ENCODE results near the gene CAT.

DNA sequence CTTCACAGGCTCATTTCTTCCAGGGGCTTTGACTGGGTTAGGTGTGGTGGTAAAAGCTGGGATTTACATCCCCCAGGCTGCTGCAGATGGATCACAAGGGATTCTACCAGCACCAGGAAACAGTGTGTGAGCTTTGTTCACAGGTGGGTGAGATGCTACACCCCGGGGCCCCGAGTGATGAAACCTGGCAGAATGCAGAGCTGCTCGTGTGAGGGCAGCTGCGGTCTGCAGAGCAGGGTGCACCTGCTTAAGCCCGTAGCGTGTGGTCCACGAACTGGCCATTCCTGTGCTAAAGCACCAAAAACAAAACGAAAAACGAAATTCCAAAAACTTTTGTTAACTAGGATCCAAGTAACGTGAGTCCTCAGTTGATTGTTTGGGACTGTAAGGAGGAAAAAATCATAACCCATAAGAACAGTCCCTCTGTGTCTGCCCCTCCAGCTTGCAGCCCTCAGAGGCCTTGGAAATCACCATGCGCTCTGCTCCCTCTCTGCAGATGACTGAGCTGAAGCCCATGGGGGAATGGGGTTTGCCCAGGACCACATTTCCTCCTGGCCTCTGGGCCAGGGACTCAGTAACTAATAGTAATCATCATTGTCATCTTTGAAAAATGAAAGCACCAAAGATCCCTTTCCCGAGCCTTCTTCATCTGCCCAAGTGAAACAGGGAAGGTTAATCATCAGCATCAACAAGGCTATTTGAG is 50.3 kb downstream of the CAT start:
- TF ChIP-seq, protein P1, sequence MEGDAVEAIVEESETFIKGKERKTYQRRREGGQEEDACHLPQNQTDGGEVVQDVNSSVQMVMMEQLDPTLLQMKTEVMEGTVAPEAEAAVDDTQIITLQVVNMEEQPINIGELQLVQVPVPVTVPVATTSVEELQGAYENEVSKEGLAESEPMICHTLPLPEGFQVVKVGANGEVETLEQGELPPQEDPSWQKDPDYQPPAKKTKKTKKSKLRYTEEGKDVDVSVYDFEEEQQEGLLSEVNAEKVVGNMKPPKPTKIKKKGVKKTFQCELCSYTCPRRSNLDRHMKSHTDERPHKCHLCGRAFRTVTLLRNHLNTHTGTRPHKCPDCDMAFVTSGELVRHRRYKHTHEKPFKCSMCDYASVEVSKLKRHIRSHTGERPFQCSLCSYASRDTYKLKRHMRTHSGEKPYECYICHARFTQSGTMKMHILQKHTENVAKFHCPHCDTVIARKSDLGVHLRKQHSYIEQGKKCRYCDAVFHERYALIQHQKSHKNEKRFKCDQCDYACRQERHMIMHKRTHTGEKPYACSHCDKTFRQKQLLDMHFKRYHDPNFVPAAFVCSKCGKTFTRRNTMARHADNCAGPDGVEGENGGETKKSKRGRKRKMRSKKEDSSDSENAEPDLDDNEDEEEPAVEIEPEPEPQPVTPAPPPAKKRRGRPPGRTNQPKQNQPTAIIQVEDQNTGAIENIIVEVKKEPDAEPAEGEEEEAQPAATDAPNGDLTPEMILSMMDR (IDR thresholded peaks at IDR 0.05): no peak
- TF ChIP-seq POLR2A (IDR thresholded peaks at IDR 0.05): no peak

Data from vagina (tissue), 2 donors.